ENCODE results near the gene PHACTR1. TPM values are rescaled to one million over a fixed set of nuclear protein-coding genes. Genes with fewer than 3 reads are reported as not detected.

The PHACTR1 gene
- total and polyA plus RNA-seq, 2 of the 4 experiments (the other 2 are of a cell fraction), result not detected

DNA sequence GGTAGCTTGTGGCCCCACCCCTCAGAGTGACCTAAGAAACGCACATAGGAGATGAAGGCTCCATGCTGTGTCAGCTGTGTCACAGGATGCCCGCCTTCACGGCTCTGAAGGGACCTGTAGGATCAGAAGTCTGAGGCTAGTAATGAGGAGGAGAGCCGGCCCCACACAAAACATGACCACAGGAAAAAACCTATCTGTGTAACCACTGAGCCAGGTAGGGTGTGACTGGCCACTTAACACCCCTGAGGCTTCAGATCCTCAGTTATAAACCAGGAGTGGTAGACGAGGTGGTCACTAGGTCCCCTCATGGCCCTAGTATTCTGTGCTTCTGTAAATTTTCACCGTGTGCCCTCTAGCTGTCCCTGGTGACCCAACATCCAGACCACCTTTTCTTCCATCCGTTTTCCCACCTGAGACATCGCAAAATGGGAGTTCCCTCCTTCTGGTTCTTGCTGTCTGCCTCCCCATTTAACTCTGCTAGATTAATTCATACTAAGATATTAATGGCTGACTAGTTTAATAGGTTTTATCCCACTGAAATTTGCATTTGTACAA, 558.9 kb downstream of the PHACTR1 start:
- H3K14ac ChIP-seq (replicated peaks; ENCODE audit: low read depth, low read length), result no peak overlapping the region
- H3K4ac ChIP-seq (ENCODE audit: low read depth, low read length), result no peak overlapping the region
- H3K4me2 ChIP-seq (ENCODE audit: low read depth, low read length), result no peak overlapping the region
- no peaks in the 10 kb centered on the region for H3K4me1 ChIP-seq (ENCODE audit: control insufficient read depth, insufficient read depth, low read length)
- no peak overlapping the region for H3K23ac ChIP-seq (ENCODE audit: low read depth, low read length)
- no peaks in the 10 kb centered on the region for H3K9me1 ChIP-seq (ENCODE audit: insufficient read depth, low read length)
- no peak overlapping the region for H3K4me3 ChIP-seq (ENCODE audit: insufficient read depth, low read depth, low read length)
- H3K56ac ChIP-seq (ENCODE audit: extremely low read depth, insufficient read depth, low read length), result no peak overlapping the region
- POLR2A ChIA-PET (ENCODE audit: unreplicated experiment), result no interaction called here
- H3K9me3 ChIP-seq (ENCODE audit: control insufficient read depth, insufficient read depth, low read length), result no peaks in the 10 kb centered on the region
- H3K27ac ChIP-seq (ENCODE audit: insufficient read depth, low read length), result no peak overlapping the region
- no CpG with 5 or more reads among the region's 8 CpGs for WGBS, 2 experiments (ENCODE audit: extremely low coverage in 2 of 2, insufficient read length in 1 of 2)
- H2BK20ac ChIP-seq (ENCODE audit: low read depth, low read length), result no peak overlapping the region
- no peak overlapping the region for H2BK15ac ChIP-seq (ENCODE audit: low read depth, low read length)
- no peak overlapping the region for H3K18ac ChIP-seq (ENCODE audit: low read depth, low read length)
- H4K91ac ChIP-seq (ENCODE audit: insufficient read depth, low read depth, low read length), result no peak overlapping the region
- BruUV-seq (replicated peaks), result no TSS peak
- H2AK5ac ChIP-seq (ENCODE audit: low read depth, low read length), result no peak overlapping the region
- intact Hi-C loops (cut with micrococcal nuclease), result no loop called here
- no peak for ATAC-seq (ENCODE audit: low read depth)
- no peaks in the 10 kb centered on the region for H3K36me3 ChIP-seq (ENCODE audit: control insufficient read depth, insufficient read depth, low read length)
- DNase-seq, result no peak
- H4K8ac ChIP-seq (ENCODE audit: low read depth in 2 of 2, low read length in 2 of 2), result no peak overlapping the region
- H4K20me1 ChIP-seq (ENCODE audit: insufficient read depth, low read length), result no peaks in the 10 kb centered on the region
- in situ Hi-C loops (cut with MboI; ENCODE audit: low sequenced_read_pairs), result no loop called here
- H3K9ac ChIP-seq (ENCODE audit: low read depth, low read length), result no peak overlapping the region
- no peak overlapping the region for H2AK9ac ChIP-seq (replicated peaks; ENCODE audit: low read depth, low read length, poor library complexity)
- no peak overlapping the region for H4K5ac ChIP-seq (ENCODE audit: low read depth, low read length)
- no peaks in the 10 kb centered on the region for H3K27me3 ChIP-seq (ENCODE audit: control insufficient read depth, insufficient read depth, low read length)
- no peak overlapping the region for H2BK120ac ChIP-seq (ENCODE audit: low read depth, low read length)
- CTCF ChIA-PET, result no interaction called here
- no peak overlapping the region for H2AFZ ChIP-seq (replicated peaks; ENCODE audit: low read length, poor library complexity)
- no peak overlapping the region for H2BK5ac ChIP-seq (ENCODE audit: low read depth, low read length, poor library complexity, severe bottlenecking)
- TF ChIP-seq NFE2L2 (IDR thresholded peaks at IDR 0.05; ENCODE audit: low read depth, low read length) (no peak), FOS (IDR thresholded peaks at IDR 0.05; ENCODE audit: low read depth, low read length) (no peak), RFX5 (IDR thresholded peaks at IDR 0.05; ENCODE audit: low read depth, low read length) (no peak), RCOR1 (IDR thresholded peaks at IDR 0.05; ENCODE audit: insufficient replicate concordance, low read length) (no peak), USF2 (IDR thresholded peaks at IDR 0.05; ENCODE audit: low read depth, low read length) (no peak), CTCF (conservative IDR thresholded peaks at IDR 0.05; ENCODE audit: low read depth, low read length) (no peak), BHLHE40 (IDR thresholded peaks at IDR 0.05; ENCODE audit: low read depth, low read length) (no peak), CEBPB (IDR thresholded peaks at IDR 0.05; ENCODE audit: low read depth, low read length) (no peak), MAFK (IDR thresholded peaks at IDR 0.05; ENCODE audit: low read depth, low read length) (no peak), SMC3 (IDR thresholded peaks at IDR 0.05; ENCODE audit: low read depth, low read length) (no peak)
- dilution Hi-C loops (cut with HindIII; ENCODE audit: low sequenced_read_pairs, unreplicated experiment), result no loop called here
- no peaks in the 10 kb centered on the region for H3K79me1 ChIP-seq (ENCODE audit: low read depth in 1 of 2, low read length in 2 of 2)
